IMR-90 (cell line): ENCODE measurements around the gene CSN1S1. TPM values are rescaled to one million over a fixed set of nuclear protein-coding genes. Genes with fewer than 3 reads are reported as not detected.

Source experiments
- ATAC-seq: fragments of 200-7000 bp; cut with Tn5 transposase; 2 replicates; pipeline ENCODE4 v1.9.1; 2020; ENCODE audit warnings: low read depth, mild to moderate bottlenecking, moderate library complexity
- BruUV-seq: library from RNA; stranded (reverse); fragments of 400-500 nt; replicated peaks from 2 replicates; lab custom pipeline; 2021; lab: Mats Ljungman, UMichigan
- CTCF ChIA-PET: fragments of 300-600 bp; formaldehyde crosslinking; extraction: SDS; loops from one replicate; lab custom pipeline; 2021; ENCODE audit warnings: antibody characterized with exemption; lab: Yijun Ruan, JAX
- POLR2A ChIA-PET: fragments of 300-600 bp; sonication (Branson Sonifier 250); formaldehyde crosslinking; loops from one replicate; lab custom pipeline; 2022; ENCODE audit warnings: antibody characterized with exemption; ENCODE audit not compliant: unreplicated experiment; lab: Charles Lee
- DNase-seq: peaks from one replicate; pipeline ENCODE4 v3.0.0; 2013
- H2AFZ ChIP-seq: replicated peaks from 2 replicates; pipeline ENCODE3; 2013; ENCODE audit warnings: low read length, mild to moderate bottlenecking; ENCODE audit not compliant: poor library complexity
- H2AK5ac ChIP-seq: 2 replicates; pipeline ENCODE4 v1.6.1; 2013; ENCODE audit warnings: low read depth, low read length, inconsistent platforms
- H2AK9ac ChIP-seq: replicated peaks from 2 replicates; pipeline ENCODE3; 2013; ENCODE audit warnings: mild to moderate bottlenecking, low read depth, low read length, moderate library complexity; ENCODE audit not compliant: poor library complexity
- H2BK120ac ChIP-seq: 2 replicates; pipeline ENCODE4 v1.6.1; 2013; ENCODE audit warnings: low read depth, low read length, inconsistent platforms
- H2BK15ac ChIP-seq: 3 replicates; pipeline ENCODE4 v1.6.1; 2013; ENCODE audit warnings: low read depth, low read length, inconsistent platforms
- H2BK20ac ChIP-seq: 2 replicates; pipeline ENCODE4 v1.6.1; 2013; ENCODE audit warnings: low read depth, mild to moderate bottlenecking, inconsistent platforms, low read length, moderate library complexity
- H2BK5ac ChIP-seq: 2 replicates; pipeline ENCODE4 v1.6.1; 2013; ENCODE audit warnings: mild to moderate bottlenecking, low read depth, low read length, inconsistent platforms; ENCODE audit not compliant: poor library complexity, severe bottlenecking
- H3K14ac ChIP-seq: replicated peaks from 2 replicates; pipeline ENCODE4 v1.6.1; 2013; ENCODE audit warnings: low read depth, low read length, inconsistent platforms
- H3K18ac ChIP-seq: 2 replicates; pipeline ENCODE4 v1.6.1; 2013; ENCODE audit warnings: low read depth, low read length, control low read depth
- H3K23ac ChIP-seq: 2 replicates; pipeline ENCODE4 v1.6.1; 2013; ENCODE audit warnings: low read depth, low read length, inconsistent platforms
- H3K27ac ChIP-seq: 2 replicates; pipeline ENCODE4 v1.5.1; 2013; ENCODE audit warnings: mild to moderate bottlenecking, control low read depth, low read length; ENCODE audit not compliant: insufficient read depth
- H3K27me3 ChIP-seq: 2 replicates; pipeline ENCODE4 v1.6.1; 2013; ENCODE audit warnings: low read length; ENCODE audit not compliant: control insufficient read depth, insufficient read depth
- H3K36me3 ChIP-seq: 2 replicates; pipeline ENCODE4 v1.6.1; 2013; ENCODE audit warnings: low read length, mixed read lengths; ENCODE audit not compliant: control insufficient read depth, insufficient read depth
- H3K4ac ChIP-seq: 2 replicates; pipeline ENCODE4 v1.6.1; 2013; ENCODE audit warnings: low read depth, low read length, inconsistent platforms
- H3K4me1 ChIP-seq: 2 replicates; pipeline ENCODE4 v1.6.1; 2013; ENCODE audit warnings: low read length, mixed read lengths; ENCODE audit not compliant: control insufficient read depth, insufficient read depth
- H3K4me2 ChIP-seq: 2 replicates; pipeline ENCODE4 v1.6.1; 2013; ENCODE audit warnings: low read depth, mild to moderate bottlenecking, control low read depth, low read length, moderate library complexity
- H3K4me3 ChIP-seq: 2 replicates; pipeline ENCODE4 v1.5.1; 2013; ENCODE audit warnings: low read depth, mild to moderate bottlenecking, control low read depth, low read length, moderate library complexity; ENCODE audit not compliant: insufficient read depth
- H3K56ac ChIP-seq: 2 replicates; pipeline ENCODE4 v1.6.1; 2013; ENCODE audit warnings: low read length, inconsistent platforms; ENCODE audit not compliant: insufficient read depth; ENCODE audit errors: extremely low read depth
- H3K79me1 ChIP-seq, 2 experiments: 2 replicates each; pipeline ENCODE4 v1.6.1; 2013; ENCODE audit warnings: low read length in 2 of 2, inconsistent platforms in 1 of 2, low read depth in 1 of 2
- H3K9ac ChIP-seq: 2 replicates; pipeline ENCODE4 v1.6.1; 2013; ENCODE audit warnings: low read depth, low read length, control low read depth
- H3K9me1 ChIP-seq: 2 replicates; pipeline ENCODE4 v1.6.1; 2013; ENCODE audit warnings: low read length, inconsistent platforms; ENCODE audit not compliant: insufficient read depth
- H3K9me3 ChIP-seq: 2 replicates; pipeline ENCODE4 v1.6.1; 2013; ENCODE audit warnings: low read length; ENCODE audit not compliant: control insufficient read depth, insufficient read depth
- H4K20me1 ChIP-seq: 2 replicates; pipeline ENCODE4 v1.6.1; 2013; ENCODE audit warnings: low read length, inconsistent platforms; ENCODE audit not compliant: insufficient read depth
- H4K5ac ChIP-seq: 2 replicates; pipeline ENCODE4 v1.6.1; 2013; ENCODE audit warnings: mild to moderate bottlenecking, low read depth, low read length, control low read depth
- H4K8ac ChIP-seq, 2 experiments: 2 replicates each; pipeline ENCODE4 v1.6.1; 2013; ENCODE audit warnings: low read depth in 2 of 2, low read length in 2 of 2, control low read depth in 1 of 2, inconsistent platforms in 1 of 2
- H4K91ac ChIP-seq: 2 replicates; pipeline ENCODE4 v1.6.1; 2013; ENCODE audit warnings: low read depth, low read length, inconsistent platforms; ENCODE audit not compliant: insufficient read depth
- CHD1 ChIP-seq: IDR thresholded peaks from 2 replicates; pipeline ENCODE4 v1.6.1; 2012; ENCODE audit warnings: low read depth, low read length, improper control_type of control experiment
- FOS ChIP-seq: fragments of 150-350 bp; IDR thresholded peaks from 2 replicates; pipeline ENCODE4 v1.6.1; 2016; ENCODE audit warnings: low read depth, low read length
- MAFK ChIP-seq: IDR thresholded peaks from 2 replicates; pipeline ENCODE4 v1.6.1; 2012; ENCODE audit warnings: low read depth, low read length, improper control_type of control experiment
- MAZ ChIP-seq: IDR thresholded peaks from 2 replicates; pipeline ENCODE4 v1.6.1; 2012; ENCODE audit warnings: low read depth, mild to moderate bottlenecking, low read length, improper control_type of control experiment, moderate library complexity, borderline replicate concordance
- SMC3 ChIP-seq: fragments of 150-350 bp; IDR thresholded peaks from 2 replicates; pipeline ENCODE4 v1.6.1; 2016; ENCODE audit warnings: low read depth, mild to moderate bottlenecking, antibody characterized with exemption, low read length, moderate library complexity
- WGBS, 2 experiments: methylation state at CpG; one replicate each; pipeline versions ENCODE4 v1.1.5 to v1.1.7; 2013; ENCODE audit warnings: missing lambda C conversion rate in 2 of 2; ENCODE audit not compliant: insufficient read length in 1 of 2; ENCODE audit errors: extremely low coverage in 2 of 2; 5-methylcytosine and 5-hydroxymethylcytosine counted together
- dilution Hi-C: fragments of 300-500 bp; cut with HindIII; formaldehyde crosslinking; loops from one replicate; pipeline ENCODE4 v1.14.3; 2018; ENCODE audit warnings: low sequenced_read_pairs; ENCODE audit not compliant: unreplicated experiment
- in situ Hi-C: fragments of 300-500 bp; cut with MboI; formaldehyde crosslinking; loops from 3 replicates; pipeline ENCODE4 v1.14.3; 2019; ENCODE audit warnings: low sequenced_read_pairs, inconsistent platforms, mixed read lengths
- intact Hi-C: fragments of 100-400 bp; cut with micrococcal nuclease; formaldehyde crosslinking; loops from 2 replicates; pipeline ENCODE4 v1.10.0; 2022
- polyA plus RNA-seq, 3 experiments: library from polyadenylated mRNA; depleted of rRNA; stranded (reverse); fragments of >200 nt; gene quantifications; 2 replicates each; pipeline ENCODE4 v1.2.3, GENCODE V29; 2012; ENCODE audit warnings: low replicate concordance in 1 of 3
- total RNA-seq: library from RNA; depleted of rRNA; stranded (reverse); fragments of >200 nt; gene quantifications from 2 replicates; pipeline ENCODE4 v1.2.3, GENCODE V29; 2012

CSN1S1 gene
- total and polyA plus RNA-seq, 2 of the 4 experiments (the other 2 are of a cell fraction) = not detected

DNA sequence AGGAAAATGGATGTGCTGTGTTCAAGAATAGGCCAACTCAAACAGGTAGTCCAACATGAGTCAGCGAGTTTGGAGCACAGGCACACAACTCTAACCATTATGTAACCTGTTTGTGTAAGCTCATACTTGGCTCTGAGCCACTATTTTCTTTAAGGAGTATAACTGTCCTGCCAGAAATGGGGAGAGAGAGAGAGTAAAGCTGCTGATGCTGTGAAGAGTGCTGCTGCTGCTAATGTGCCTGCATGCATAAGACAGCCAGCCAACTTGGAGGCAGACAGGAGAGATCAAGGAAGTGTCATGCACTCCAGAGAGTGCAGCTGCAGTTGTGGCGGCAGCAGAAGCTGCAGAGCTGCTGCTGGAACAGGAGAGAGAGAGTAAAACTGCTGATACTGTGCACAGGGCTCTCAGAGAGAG is 53.2 kb downstream of the CSN1S1 start:
- H4K5ac ChIP-seq = no peak overlapping the region
- no peaks in the 10 kb centered on the region for H4K20me1 ChIP-seq
- POLR2A ChIA-PET = no interaction called here
- in situ Hi-C loops = no loop called here
- no peak overlapping the region for H3K18ac ChIP-seq
- H3K79me1 ChIP-seq = no peaks in the 10 kb centered on the region
- no peak overlapping the region for H2BK15ac ChIP-seq
- H3K14ac ChIP-seq = no peak overlapping the region
- H3K9ac ChIP-seq = no peak overlapping the region
- no peak overlapping the region for H2AFZ ChIP-seq
- H4K91ac ChIP-seq = no peak overlapping the region
- no peaks in the 10 kb centered on the region for H3K27me3 ChIP-seq
- BruUV-seq = no TSS peak
- H2AK5ac ChIP-seq = no peak overlapping the region
- no peak overlapping the region for H3K23ac ChIP-seq
- no peak overlapping the region for H2AK9ac ChIP-seq
- TF ChIP-seq SMC3 (no peak), MAZ (no peak), MAFK (no peak), FOS (no peak), CHD1 (no peak)
- CTCF ChIA-PET = no interaction called here
- no peak overlapping the region for H2BK5ac ChIP-seq
- no peak overlapping the region for H2BK120ac ChIP-seq
- intact Hi-C loops = no loop called here
- H4K8ac ChIP-seq = no peak overlapping the region
- WGBS, 2 experiments = no CpG with 5 or more reads among the region's 2 CpGs
- ATAC-seq (no peak; the same call in 1 of the 2 replicates), DNase-seq (no peak)
- H3K4me3 ChIP-seq = no peak overlapping the region
- no peaks in the 10 kb centered on the region for H3K9me3 ChIP-seq
- H3K27ac ChIP-seq = no peak overlapping the region
- H3K9me1 ChIP-seq = no peaks in the 10 kb centered on the region
- H3K4ac ChIP-seq = no peak overlapping the region
- dilution Hi-C loops = no loop called here
- no peak overlapping the region for H3K4me2 ChIP-seq
- no peaks in the 10 kb centered on the region for H3K36me3 ChIP-seq
- H3K56ac ChIP-seq = no peak overlapping the region
- no peak overlapping the region for H2BK20ac ChIP-seq
- no peaks in the 10 kb centered on the region for H3K4me1 ChIP-seq
